ENCODE measurements around the gene RPS28.
A peak's percentile ranks its signal among the peaks of the same experiment; 100 is the strongest.
"Not testable (repeated sequence)": the region's sequence is repeated elsewhere in the genome, so short reads cannot be mapped to it uniquely, and the experiment has no call there.

The RPS28 gene

DNA sequence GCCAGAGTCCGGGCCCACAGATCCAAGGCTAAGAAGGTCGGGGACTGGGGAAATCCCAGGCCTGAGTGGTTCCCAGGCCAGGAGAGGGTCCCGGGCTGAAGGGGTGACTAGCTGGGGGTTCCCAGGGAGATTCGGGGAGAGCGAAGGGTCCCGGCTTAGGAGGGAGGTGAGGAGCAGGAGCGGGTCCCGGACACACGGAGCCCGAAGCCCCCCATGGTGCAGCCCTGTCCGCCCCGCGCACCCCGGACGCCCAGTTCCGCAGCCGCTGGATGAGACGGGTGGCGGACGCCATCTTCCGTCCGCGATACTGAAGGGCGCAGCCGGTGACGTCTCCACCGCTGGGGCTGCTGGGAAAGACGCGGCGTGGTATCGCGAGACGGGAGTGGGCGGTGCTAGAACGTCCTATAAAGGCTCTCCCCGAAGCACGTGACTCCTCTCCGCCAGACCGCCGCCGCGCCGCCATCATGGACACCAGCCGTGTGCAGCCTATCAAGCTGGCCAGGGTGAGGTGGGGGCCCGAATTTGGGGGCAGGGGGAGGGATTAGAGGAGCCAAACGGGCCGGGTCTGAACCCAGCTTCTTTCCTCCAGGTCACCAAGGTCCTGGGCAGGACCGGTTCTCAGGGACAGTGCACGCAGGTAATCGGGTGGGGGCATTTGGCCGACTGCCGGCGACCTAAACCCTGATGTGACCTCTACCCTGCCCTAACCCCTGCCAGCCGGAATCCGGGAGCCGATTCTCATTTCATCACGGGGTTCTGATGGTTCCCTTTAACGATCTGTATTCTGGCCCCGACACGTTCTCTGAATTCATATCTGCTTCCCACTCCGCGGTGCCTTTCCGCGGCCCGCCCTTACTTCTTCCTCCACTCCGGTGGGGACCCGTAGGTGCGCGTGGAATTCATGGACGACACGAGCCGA is at the start of gene RPS28, which contains the start of gene NDUFA7:
Gene RPS28, plus strand, starts transcription at position 430 of the 919 bp plus-strand sequence. Its CDS starts 35 bp downstream, at position 465.
Gene NDUFA7, minus strand, starts transcription at position 309 of the 919 bp plus-strand sequence. Its CDS starts 17 bp downstream, at position 292.
- DNase-seq = peak; percentile 94 to 96

- not testable (repeated sequence) for DNase-seq
Measured at GRCh38 chr19:8276508-8276907, 44.8 kb upstream of the RPS28 start.

DNA sequence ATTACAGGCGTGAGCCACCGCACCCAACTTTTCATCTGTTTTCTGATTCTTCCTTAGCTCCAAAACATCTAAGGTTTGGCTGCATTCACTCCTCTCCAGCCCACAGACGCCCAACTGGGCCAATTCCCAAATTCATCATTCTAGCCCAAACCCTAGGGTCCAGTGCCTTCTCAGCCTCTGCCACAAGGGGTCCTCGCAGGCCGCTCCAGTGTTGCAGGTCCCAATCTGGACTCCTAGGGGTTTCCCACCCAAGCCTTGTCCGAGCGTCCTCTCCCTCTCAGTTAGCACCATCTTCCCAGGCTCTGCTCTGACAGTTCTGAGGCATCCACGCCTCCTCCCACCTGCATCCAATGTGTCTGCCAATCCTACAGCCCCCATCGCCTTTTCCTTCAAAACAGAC is 30.0 kb upstream of the RPS28 start:
- not testable (repeated sequence) for DNase-seq

- no peak for DNase-seq
Measured at GRCh38 chr19:8302357-8302691, 19.0 kb upstream of the RPS28 start.

DNA sequence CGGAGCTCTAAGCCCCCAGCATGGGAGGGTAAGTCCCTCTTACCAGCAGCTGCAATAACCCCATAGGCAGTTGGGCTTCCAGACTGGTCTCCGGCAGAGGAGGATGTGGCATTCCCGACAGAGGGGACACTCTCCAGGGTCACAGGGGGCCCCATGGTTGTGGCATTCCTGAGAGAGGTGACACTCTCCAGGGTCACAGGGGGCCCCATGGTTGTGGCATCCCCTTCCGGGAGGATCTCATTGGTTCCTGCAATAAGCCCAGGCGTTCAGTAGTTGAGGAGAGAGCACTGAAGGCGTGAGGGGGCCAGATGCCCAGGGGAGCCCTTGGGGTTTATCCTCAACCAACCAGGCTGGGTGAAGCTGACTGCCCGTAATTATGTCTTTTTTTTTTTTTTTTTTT is 18.6 kb upstream of the RPS28 start:
- DNase-seq = no peak

GRCh38 chr19:8304841-8305621 is 16.3 kb upstream of the RPS28 start:
- no peak for DNase-seq

GRCh38 chr19:8305798-8306197 is 15.5 kb upstream of the RPS28 start:
- no peak for DNase-seq

DNA sequence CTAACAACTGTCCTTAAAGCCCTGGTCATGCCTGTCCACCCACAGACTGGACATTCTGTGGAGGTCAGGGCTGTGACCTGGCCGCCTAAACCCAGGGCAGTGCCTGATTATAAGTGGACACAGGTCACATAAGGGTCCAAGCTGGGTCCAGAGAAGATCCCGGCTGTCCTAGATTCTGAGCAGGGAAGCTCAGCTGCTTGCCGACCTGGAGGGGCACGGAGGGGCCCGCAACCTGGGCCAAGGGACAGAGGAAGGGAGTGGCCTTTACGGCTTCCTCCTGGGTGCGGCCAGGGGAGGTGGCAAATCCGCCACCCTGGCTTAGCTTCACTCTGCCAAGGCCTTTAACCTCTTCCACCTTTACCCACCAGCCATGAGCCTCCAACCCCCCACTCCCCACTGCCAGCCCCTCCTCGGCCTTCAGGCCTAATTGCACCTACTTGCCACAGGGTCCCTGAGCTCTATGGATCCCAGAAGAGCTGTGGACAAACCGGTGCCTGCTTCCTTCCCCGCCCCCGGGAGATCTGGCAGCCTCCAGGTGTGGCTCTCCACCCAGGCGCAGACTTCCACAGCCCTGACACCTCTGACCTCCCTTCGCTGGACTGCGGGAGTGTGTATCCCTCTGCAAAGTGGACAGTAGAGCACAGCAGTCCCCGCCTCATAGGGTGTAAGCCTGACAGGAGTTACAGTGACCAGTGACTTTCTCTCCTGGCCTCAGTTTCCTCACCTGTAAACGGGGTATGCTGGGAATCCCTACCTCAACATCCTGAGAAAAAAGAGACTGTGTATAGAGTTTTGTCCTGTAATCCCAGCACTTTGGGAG is 14.9 kb upstream of the RPS28 start:
- no peak for DNase-seq

GRCh38 chr19:8307400-8307964 is 13.8 kb upstream of the RPS28 start:
- DNase-seq = no peak

DNA sequence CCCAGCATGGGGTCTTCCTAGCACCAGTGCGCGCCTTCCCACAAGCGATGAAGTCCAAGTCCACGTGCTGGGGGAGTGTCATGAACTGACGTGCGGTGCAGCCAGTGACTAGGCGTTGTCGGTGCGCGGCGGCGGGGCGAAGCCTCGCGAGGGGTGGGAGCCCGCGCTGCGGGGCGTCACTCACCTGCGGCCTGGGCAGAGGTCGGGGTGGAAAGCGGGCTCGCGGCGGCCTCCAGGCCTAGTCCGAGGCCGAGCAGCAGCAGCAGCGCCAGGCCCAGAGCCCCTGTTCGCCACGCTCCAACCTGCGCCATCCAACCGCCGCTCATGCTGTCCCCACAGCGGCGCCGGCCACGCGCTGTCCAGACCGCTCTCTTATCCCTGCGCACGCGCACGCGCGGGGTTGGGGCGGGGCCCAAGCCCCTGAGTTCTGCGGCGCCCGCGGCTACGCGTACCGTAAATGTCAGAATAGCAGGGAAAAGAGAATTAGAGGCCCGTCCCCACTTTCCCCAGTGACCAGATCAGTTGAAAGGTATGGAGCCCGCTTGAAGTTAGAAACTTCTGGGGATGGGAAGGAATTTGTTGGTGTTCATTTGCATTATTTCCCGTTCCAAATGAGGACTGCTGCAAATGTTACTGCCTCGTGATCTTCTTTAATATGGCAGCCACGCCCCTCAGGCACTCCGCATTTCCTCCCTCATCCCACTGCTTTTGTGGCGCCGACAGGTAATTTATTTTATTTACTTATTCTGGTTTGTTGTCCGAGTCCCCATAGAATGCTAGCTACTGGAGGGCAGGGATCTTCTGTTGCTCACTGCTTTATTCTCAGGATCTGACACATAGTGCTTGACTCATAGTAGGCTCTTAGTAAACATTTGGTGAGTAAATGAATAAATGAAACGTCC is 13.1 kb upstream of the RPS28 start, which contains the start of gene CD320:
Gene CD320, minus strand, starts transcription at position 394 of the 902 bp plus-strand sequence. Its CDS starts 68 bp downstream, at position 326.
- DNase-seq = peak; percentile 33 to 64

- DNase-seq = no peak
Measured at GRCh38 chr19:8308891-8309291, 12.4 kb upstream of the RPS28 start.

GRCh38 chr19:8310342-8311055 is 10.8 kb upstream of the RPS28 start:
- no peak for DNase-seq

- DNase-seq = no peak
Measured at GRCh38 chr19:8311461-8312260, 9.6 kb upstream of the RPS28 start.

DNA sequence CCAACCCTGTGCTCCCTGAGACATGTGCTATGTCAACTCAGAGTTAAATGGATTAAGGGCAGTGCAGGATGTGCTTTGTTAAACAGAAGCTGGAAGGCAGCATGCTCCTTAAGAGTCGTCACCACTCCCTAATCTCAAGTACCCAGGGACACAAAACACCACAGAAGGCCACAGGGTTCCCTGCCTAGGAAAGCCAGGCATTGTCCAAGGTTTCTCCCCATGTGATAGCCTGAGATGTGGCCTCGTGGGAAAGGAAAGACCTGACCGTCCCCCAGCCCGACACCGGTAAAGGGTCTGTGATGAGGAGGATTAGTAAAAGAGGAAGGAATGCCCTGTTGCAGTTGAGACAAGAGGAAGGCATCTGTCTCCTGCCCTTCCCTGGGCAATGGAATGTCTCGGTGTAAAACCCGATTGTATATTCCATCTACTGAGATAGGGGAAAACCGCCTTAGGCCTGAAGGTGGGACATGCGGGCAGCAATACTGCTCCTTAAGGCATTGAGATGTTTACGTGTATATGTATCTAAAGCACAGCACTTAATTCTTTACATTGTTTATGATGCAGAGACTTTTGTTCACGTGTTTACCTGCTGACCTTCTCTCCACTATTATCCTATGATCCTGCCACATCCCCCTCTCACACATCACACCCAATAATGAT is 6.2 kb upstream of the RPS28 start:
- DNase-seq = not testable (repeated sequence)

GRCh38 chr19:8316351-8317125 is 4.8 kb upstream of the RPS28 start:
- no peak for DNase-seq

GRCh38 chr19:8318835-8319234 is 2.5 kb upstream of the RPS28 start:
- not testable (repeated sequence) for DNase-seq

GRCh38 chr19:8319807-8320520 is 1.3 kb upstream of the RPS28 start:
- no peak for DNase-seq
